ENCODE data around the gene MGAT4C. TPM values are rescaled to one million over a fixed set of nuclear protein-coding genes. Genes with fewer than 3 reads are reported as not detected.

Gene MGAT4C
- total and polyA plus RNA-seq, 2 of the 8 experiments (the other 6 are each of a cell fraction or from before 2014, with no cell fraction given) = 1.6 to 2.5 TPM

GRCh38 chr12:86216591-86216990 lies 39.6 kb downstream of the MGAT4C start:
- FAIRE-seq = no peak
- H2BK20ac ChIP-seq (ENCODE audit: low read length) = no peak overlapping the region
- no peak overlapping the region for H3K27ac ChIP-seq (ENCODE audit: low read depth, low read length)
- no peak overlapping the region for H2BK15ac ChIP-seq (ENCODE audit: low read length)
- CTCF ChIA-PET (ENCODE audit: partially characterized antibody) = no interaction called here
- H2AK5ac ChIP-seq (ENCODE audit: low read depth, low read length) = no peak overlapping the region
- POLR2A ChIA-PET (ENCODE audit: partially characterized antibody) = no interaction called here
- no peaks in the 10 kb centered on the region for H3K79me1 ChIP-seq (ENCODE audit: low read depth, low read length)
- no peak overlapping the region for H3K56ac ChIP-seq (replicated peaks; ENCODE audit: insufficient read length, low read depth, low read length)
- TF ChIP-seq YY1 (IDR thresholded peaks at IDR 0.05; ENCODE audit: low read depth, low read length) (no peak), MAX (IDR thresholded peaks at IDR 0.05) (no peak), SP1 (IDR thresholded peaks at IDR 0.05; ENCODE audit: low read depth, low read length) (no peak), ASH2L (IDR thresholded peaks at IDR 0.05; ENCODE audit: low read length) (no peak), TBP (IDR thresholded peaks at IDR 0.05; ENCODE audit: low read depth, low read length) (no peak), POU5F1 (IDR thresholded peaks at IDR 0.05; ENCODE audit: low read depth, low read length) (no peak), HDAC6 (IDR thresholded peaks at IDR 0.05; ENCODE audit: low read depth, low read length) (no peak), EP300 (IDR thresholded peaks at IDR 0.05; ENCODE audit: borderline replicate concordance in 1 of 2, low read depth in 2 of 2, low read length in 2 of 2) (no peak), RAD21 (IDR thresholded peaks at IDR 0.05 in 1 of 2, conservative IDR thresholded peaks at IDR 0.05 in 1 of 2; ENCODE audit: low read depth in 2 of 2, low read length in 2 of 2) (no peak), CBX8 (IDR thresholded peaks at IDR 0.05; ENCODE audit: borderline replicate concordance, low read depth, low read length) (no peak)
- H3K4ac ChIP-seq (replicated peaks; ENCODE audit: insufficient read length, low read depth, low read length) = no peak overlapping the region
- no peaks in the 10 kb centered on the region for H3K79me2 ChIP-seq (ENCODE audit: control insufficient read depth in 1 of 2, insufficient read depth in 2 of 2, low read length in 2 of 2)
- no peak overlapping the region for H3K14ac ChIP-seq (ENCODE audit: insufficient read length)
- H4K91ac ChIP-seq (replicated peaks; ENCODE audit: insufficient read length, low read length) = no peak overlapping the region
- no peak overlapping the region for H3K23ac ChIP-seq (ENCODE audit: insufficient read length)
- H4K5ac ChIP-seq (ENCODE audit: insufficient read length, low read depth, low read length) = no peak overlapping the region
- no peaks in the 10 kb centered on the region for H3K4me1 ChIP-seq (replicated peaks in 1 of 4; ENCODE audit: control insufficient read depth in 3 of 4, insufficient read depth in 4 of 4, low read length in 3 of 4)
- WGBS, 2 experiments (ENCODE audit: extremely low coverage in 1 of 2, insufficient coverage in 1 of 2, insufficient read length in 1 of 2, insufficient replicate concordance in 2 of 2, low coverage in 1 of 2, low lambda C conversion rate in 2 of 2, missing lambda C conversion rate in 1 of 2) = 69% methylated on average over 2 of the region's 2 CpGs; no CpG with 5 or more reads in 1 of the 2 experiments
- no peaks in the 10 kb centered on the region for H3K36me3 ChIP-seq (ENCODE audit: control insufficient read depth in 2 of 4, insufficient read depth in 4 of 4, low read length in 3 of 4)
- no peak overlapping the region for H2AFZ ChIP-seq (ENCODE audit: low read length)
- H3K9me3 ChIP-seq (ENCODE audit: insufficient read depth in 2 of 2, low read depth in 1 of 2, low read length in 1 of 2) = no peaks in the 10 kb centered on the region; a peak in 1 of 4 replicates
- no peak overlapping the region for H2BK12ac ChIP-seq (ENCODE audit: low read depth, low read length)
- no peak overlapping the region for H3K9ac ChIP-seq (replicated peaks in 1 of 4; ENCODE audit: extremely low read depth in 1 of 4, low read depth in 3 of 4, low read length in 3 of 4)
- no peak overlapping the region for H2BK120ac ChIP-seq (replicated peaks; ENCODE audit: low read depth, low read length)
- H3K4me3 ChIP-seq (ENCODE audit: extremely low read depth in 1 of 4, insufficient read depth in 2 of 4, low read depth in 3 of 4, low read length in 4 of 4) = no peak overlapping the region
- DNase-seq (ENCODE audit: low read depth in 1 of 2, low spot score in 2 of 2) = no peak
- H2BK5ac ChIP-seq (ENCODE audit: low read depth, low read length) = no peak overlapping the region
- H4K20me1 ChIP-seq (replicated peaks in 1 of 2; ENCODE audit: control insufficient read depth in 1 of 2, insufficient read depth in 2 of 2, low read length in 2 of 2) = no peaks in the 10 kb centered on the region
- no peak overlapping the region for H3K4me2 ChIP-seq (ENCODE audit: insufficient read depth in 1 of 2, low read depth in 2 of 2, low read length in 2 of 2)
- H4K8ac ChIP-seq (ENCODE audit: extremely low read depth, insufficient read depth, low read length) = no peak overlapping the region
- H3K18ac ChIP-seq (ENCODE audit: extremely low read depth, low read length) = no peak overlapping the region
- no peaks in the 10 kb centered on the region for H3K27me3 ChIP-seq (replicated peaks in 1 of 4; ENCODE audit: control insufficient read depth in 3 of 4, extremely low read depth in 1 of 4, insufficient read depth in 3 of 4, low read length in 3 of 4)
- H3K23me2 ChIP-seq (ENCODE audit: low read depth, low read length) = no peaks in the 10 kb centered on the region

Data from H1 (cell line).